Fibroblast of pulmonary artery (primary cell): ENCODE measurements around the gene PDLIM3.

Experiments
- DNase-seq: peaks from one replicate; pipeline ENCODE4 v3.0.0-alpha.2; 2010; ENCODE audit warnings: low read depth
- H3K4me3 ChIP-seq: replicated peaks from 2 replicates; pipeline ENCODE4 v1.5.1; 2011; ENCODE audit warnings: low read depth, mild to moderate bottlenecking, control low read depth, low read length, moderate library complexity
- CTCF ChIP-seq: IDR thresholded peaks from 2 replicates; pipeline ENCODE4 v1.5.1; 2011; ENCODE audit warnings: mild to moderate bottlenecking, control low read depth, low read length, inconsistent platforms; ENCODE audit errors: missing control alignments

Gene PDLIM3

GRCh38 chr4:185510806-185511205 lies 24.5 kb downstream of the PDLIM3 start:
- H3K4me3 ChIP-seq: no peak overlapping the region
- TF ChIP-seq CTCF: no peak
- DNase-seq: no peak

GRCh38 chr4:185508181-185508580 lies 27.1 kb downstream of the PDLIM3 start:
- no peak for DNase-seq
- TF ChIP-seq CTCF: no peak
- H3K4me3 ChIP-seq: no peak overlapping the region

GRCh38 chr4:185506422-185506821 lies 28.9 kb downstream of the PDLIM3 start:
- TF ChIP-seq CTCF: no peak
- no peak overlapping the region for H3K4me3 ChIP-seq
- DNase-seq: no peak

GRCh38 chr4:185504098-185505047 lies 30.9 kb downstream of the PDLIM3 start:
- H3K4me3 ChIP-seq: no peak overlapping the region

GRCh38 chr4:185502386-185502785 lies 32.9 kb downstream of the PDLIM3 start:
- DNase-seq: no peak
- TF ChIP-seq CTCF: no peak
- no peak overlapping the region for H3K4me3 ChIP-seq

More at GRCh38 chr4:185504098-185505047, 30.9 kb downstream of the PDLIM3 start:
- DNase-seq: peak; percentile 75
- TF ChIP-seq CTCF: no peak

GRCh38 chr4:185500576-185500975 lies 34.7 kb downstream of the PDLIM3 start:
- TF ChIP-seq CTCF: no peak
- no peak for DNase-seq
- H3K4me3 ChIP-seq: no peak overlapping the region
